GM21529 (cell line): ENCODE results near the gene ABHD11.

Experiments
- ATAC-seq: cut with Tn5 transposase; IDR thresholded peaks from one replicate; pipeline ENCODE4 v1.9.1; 2021; ENCODE audit not compliant: unreplicated experiment

The ABHD11 gene

GRCh38 chr7:73702665-73703064, 35.9 kb downstream of the ABHD11 start:
- no peak for ATAC-seq

- no peak for ATAC-seq
Observed at GRCh38 chr7:73702226-73702625, 36.4 kb downstream of the ABHD11 start.

GRCh38 chr7:73701357-73701995, 37.1 kb downstream of the ABHD11 start:
- ATAC-seq = no peak

- no peak for ATAC-seq
Observed at GRCh38 chr7:73700581-73701134, 37.9 kb downstream of the ABHD11 start.

GRCh38 chr7:73700069-73700423, 38.6 kb downstream of the ABHD11 start:
- no peak for ATAC-seq

GRCh38 chr7:73699370-73700068, 39.1 kb downstream of the ABHD11 start:
- ATAC-seq = no peak

- no peak for ATAC-seq
Observed at GRCh38 chr7:73698410-73698809, 40.2 kb downstream of the ABHD11 start.

GRCh38 chr7:73696372-73696771, 42.2 kb downstream of the ABHD11 start:
- ATAC-seq = no peak

- ATAC-seq = no peak
Observed at GRCh38 chr7:73690646-73691045, 48.0 kb downstream of the ABHD11 start.

- ATAC-seq = no peak
Observed at GRCh38 chr7:73688288-73688687, 50.3 kb downstream of the ABHD11 start.
